ENCODE results near the gene IST1.

The IST1 gene

DNA sequence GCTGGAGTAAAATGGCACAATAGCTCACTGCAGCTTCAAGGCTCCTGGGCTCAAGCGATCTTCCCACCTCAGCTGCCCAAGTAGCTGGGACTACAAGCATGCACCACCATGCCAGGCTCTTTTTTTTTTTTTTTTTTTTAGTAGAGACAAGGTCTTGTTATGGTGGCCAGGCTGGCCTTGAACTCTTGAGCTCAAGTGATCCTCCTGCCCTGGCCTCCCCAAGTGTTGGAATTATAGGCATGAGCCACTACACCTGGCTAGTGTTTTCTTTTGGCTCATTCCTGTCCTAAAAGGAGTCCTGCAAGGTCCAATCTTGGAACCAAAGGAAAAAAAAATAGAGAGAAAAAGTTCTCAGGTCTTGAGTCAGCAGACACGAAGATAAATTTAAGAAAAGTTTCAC, 74.0 kb downstream of the IST1 start:
- no peak for DNase-seq

DNA sequence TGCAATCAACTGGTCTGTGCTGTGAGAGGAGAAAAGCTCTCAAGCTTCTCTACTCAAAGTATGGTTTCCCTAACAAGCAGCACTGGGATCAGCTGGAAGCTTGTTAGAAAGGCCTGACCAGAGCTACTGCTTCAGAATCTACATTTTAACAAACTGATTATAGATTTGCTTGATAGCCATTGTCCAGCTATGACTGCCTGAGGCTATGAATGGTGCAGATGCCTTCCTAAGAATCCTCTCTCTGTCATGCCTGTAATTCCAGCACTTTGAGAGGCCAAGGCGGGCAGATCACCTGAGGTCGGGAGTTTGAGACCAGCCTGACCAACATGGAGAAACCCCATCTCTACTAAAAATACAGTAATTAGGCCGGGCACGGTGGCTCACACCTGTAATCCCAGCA, 76.2 kb downstream of the IST1 start:
- no peak for DNase-seq

DNA sequence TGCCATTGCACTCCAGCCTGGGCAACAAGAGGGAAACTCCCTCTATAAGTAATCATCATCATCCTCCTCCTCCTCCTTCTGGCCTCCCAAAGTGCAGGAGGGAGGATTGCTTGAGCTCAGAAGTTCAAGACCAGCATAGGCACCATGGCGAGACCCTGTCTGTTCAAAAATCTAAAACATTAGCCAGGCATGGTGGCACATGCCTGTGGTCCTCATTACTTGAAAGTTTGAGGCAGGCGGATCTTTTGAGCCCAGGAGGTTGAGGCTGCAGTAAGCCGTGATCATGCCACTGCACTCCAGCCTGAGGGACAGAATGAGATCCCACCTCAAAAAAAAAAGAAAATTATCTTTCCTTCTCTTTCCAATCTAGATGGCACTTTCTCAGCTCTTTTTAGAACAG, 77.0 kb downstream of the IST1 start:
- DNase-seq = no peak

DNA sequence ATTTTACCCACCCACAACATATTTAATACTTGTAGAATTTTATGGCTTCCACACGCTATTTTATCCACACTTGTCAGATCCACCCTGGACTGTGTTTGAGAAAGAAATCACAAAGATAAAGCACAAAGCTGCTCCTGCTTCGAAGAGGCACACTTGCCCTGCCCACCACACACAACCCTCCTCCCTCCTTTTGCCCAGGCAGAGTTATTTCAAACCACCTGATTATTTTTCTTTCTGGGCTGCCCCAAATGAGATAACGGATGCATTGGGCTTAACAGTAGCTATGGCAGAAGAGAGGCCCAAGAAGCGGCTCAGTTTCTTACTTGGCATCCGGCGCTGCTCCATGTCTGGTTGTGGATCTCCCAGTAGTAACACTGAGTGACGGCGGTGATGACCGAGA, 77.7 kb downstream of the IST1 start:
- DNase-seq = no peak

DNA sequence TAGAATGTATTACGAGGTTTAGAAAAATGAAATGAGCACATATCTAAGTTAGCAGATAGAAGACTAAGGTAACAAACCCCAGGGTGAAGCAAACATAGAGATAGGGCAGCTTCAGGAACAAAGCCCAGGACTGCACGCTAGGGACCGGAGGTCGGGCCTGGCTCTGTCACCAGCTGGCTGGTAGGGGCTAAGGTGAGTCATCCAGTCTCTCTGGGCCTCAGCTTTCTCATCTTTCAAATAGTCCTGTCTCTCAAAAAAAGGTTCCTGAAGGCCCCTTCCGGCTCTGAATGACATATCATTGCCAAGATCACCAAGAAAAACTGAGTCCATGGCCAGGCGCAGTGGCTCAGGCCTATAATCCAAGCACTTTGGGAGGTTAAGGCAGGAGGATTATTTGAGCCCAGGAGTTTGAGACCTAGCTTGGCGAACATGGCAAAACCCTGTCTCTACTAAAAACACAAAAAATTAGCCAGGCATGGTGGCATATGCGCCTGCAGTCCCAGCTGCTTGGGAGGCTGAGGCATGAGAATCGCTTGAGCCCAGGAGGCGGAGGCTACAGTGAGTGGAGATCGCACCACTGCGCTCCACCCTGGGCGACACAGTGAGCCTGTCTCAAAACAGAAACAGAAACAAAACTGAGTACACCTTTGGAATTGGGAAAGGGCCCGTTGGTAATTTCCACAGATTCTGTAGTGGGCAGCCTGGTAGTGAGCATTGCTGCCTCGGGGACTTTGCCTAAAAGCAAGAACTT, 78.9 kb downstream of the IST1 start:
- no peak for DNase-seq

Measured in SHP77 treated with DMSO at 0.1 percent for 48 hours (cell line).